Peyer's patch (tissue), 4 donors: ENCODE results near the gene PIAS4.

Experiments
- POLR2A ChIP-seq, 2 donors: fragments of 450-650 bp; IDR thresholded peaks; one replicate each; pipeline ENCODE4 v1.5.1; 2017; ENCODE audit warnings: antibody characterized with exemption in 2 of 2, mild to moderate bottlenecking in 2 of 2, moderate library complexity in 2 of 2
- TF ChIP-seq, protein P1 (sequence below), 6 experiments: fragments of 450-650 bp in 4 of 6; fragments of 200-600 bp in 2 of 6; sonication (generic) in 1 of 6; IDR thresholded peaks; one replicate each; pipeline ENCODE4 v1.5.1; 2017 to 2019; ENCODE audit warnings: antibody characterized with exemption in 6 of 6, mild to moderate bottlenecking in 3 of 6, moderate library complexity in 1 of 6

DNA sequence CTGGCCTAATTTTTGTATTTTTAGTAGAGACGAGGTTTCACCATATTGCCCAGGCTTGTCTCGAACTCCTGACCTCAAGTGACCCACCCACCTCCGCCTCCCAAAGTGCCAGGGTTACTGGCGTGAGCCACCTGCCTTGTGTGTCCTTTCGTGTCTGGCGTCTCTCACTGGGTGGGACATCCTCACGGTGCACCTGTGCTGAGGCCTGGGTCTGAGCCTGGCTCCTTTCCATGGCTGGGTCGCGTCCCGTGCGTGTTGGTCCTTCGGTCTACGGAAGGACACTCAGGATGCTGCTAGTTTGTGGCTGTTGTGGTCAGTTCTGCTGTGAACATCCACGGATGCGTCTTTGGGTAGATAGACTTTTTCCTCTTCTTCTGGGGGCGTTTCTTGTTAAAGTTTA is 19.6 kb downstream of the PIAS4 start:
- TF ChIP-seq, protein P1, sequence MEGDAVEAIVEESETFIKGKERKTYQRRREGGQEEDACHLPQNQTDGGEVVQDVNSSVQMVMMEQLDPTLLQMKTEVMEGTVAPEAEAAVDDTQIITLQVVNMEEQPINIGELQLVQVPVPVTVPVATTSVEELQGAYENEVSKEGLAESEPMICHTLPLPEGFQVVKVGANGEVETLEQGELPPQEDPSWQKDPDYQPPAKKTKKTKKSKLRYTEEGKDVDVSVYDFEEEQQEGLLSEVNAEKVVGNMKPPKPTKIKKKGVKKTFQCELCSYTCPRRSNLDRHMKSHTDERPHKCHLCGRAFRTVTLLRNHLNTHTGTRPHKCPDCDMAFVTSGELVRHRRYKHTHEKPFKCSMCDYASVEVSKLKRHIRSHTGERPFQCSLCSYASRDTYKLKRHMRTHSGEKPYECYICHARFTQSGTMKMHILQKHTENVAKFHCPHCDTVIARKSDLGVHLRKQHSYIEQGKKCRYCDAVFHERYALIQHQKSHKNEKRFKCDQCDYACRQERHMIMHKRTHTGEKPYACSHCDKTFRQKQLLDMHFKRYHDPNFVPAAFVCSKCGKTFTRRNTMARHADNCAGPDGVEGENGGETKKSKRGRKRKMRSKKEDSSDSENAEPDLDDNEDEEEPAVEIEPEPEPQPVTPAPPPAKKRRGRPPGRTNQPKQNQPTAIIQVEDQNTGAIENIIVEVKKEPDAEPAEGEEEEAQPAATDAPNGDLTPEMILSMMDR (IDR thresholded peaks at IDR 0.05), result no peak
- no peak for TF ChIP-seq POLR2A (IDR thresholded peaks at IDR 0.05)
